ENCODE data around the gene CAVIN4.

The CAVIN4 gene

DNA sequence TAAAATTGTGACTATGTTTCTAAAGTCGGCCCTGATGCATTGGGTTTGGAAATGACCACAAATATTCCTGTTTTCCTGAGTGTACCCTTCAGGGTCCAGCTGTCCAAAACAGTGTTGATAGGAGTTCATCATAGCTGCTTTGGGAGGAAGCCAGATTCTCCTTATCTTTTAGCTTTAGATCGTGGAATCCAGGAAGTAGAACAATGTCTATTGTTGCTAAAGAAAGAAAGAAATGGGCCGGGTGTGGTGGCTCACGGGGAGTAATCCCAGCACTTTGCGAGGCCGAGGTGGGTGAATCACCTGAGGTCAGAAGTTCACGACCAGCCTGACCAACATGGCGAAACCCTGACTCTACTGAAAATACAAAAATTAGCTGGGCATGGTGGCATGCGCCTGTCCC, 9.5 kb downstream of the CAVIN4 start:
- in situ Hi-C loops (cut with HindIII; ENCODE audit: low sequenced_read_pairs), result loop anchor here (25.0 kb wide), 1 partner anchor 250 kb away; no protein-coding TSS in a partner anchor

DNA sequence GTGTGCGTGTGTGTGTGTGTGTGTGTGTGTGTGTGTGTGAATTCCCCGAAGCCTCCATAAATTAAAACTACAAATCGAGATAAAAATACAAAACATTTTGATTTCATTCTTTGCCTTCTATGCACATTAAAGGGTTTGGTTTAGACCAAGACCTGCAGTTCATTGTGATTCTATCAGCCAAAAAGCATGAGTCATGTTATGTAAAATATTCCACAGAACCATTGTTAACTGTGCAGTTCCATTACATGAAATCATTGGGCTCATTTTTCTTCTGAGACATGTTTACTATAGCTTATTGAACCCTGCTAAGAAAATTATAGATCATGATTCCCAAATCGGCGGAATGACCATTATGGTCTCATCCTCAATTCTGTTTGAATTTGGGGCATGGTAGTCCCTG, 11.7 kb downstream of the CAVIN4 start:
- in situ Hi-C loops (cut with HindIII; ENCODE audit: low sequenced_read_pairs), result loop anchor here (25.0 kb wide), 1 partner anchor 252 kb away; no protein-coding TSS in a partner anchor

DNA sequence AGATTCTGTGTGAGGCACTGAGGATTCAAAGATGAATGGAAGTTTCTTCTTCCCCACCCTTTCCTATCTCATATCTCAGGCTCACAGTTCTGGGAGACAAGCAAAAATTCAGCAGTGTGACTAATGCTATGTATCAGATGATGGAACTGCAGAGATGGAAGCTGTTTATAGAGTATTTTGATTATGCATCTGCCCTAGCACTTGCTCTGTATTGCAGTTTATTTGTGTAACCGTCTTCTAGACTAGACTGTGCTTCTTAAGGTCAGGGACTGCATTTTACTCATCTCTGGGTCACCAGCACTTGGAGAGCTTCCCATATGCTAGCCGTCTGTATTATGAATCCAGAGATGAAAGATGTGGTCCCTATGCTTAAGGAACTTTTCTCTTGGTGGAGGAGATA, 12.6 kb downstream of the CAVIN4 start:
- in situ Hi-C loops (cut with HindIII; ENCODE audit: low sequenced_read_pairs), result loop anchor here (25.0 kb wide), 1 partner anchor 253 kb away; no protein-coding TSS in a partner anchor

DNA sequence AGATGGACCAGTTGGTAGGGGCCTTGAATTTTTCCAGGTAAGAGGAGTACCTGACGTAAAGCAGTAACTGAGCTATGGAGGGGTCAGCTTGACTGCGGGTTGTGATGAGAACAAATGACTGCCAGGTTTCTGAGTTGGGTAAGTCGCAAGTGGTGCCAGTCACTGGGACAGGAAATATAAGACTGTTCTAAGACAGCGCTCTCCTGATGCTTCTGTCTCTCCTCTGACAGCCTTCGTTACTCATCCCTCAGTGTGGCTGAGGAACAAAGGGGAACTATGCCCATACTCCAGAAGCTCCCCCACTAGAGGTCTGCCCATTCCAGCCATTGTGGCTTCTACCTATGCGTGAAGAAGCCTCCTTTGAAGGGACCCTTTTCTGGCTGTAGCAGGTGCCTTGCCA, 13.3 kb downstream of the CAVIN4 start:
- in situ Hi-C loops (cut with HindIII; ENCODE audit: low sequenced_read_pairs), result loop anchor here (25.0 kb wide), 1 partner anchor 254 kb away; no protein-coding TSS in a partner anchor

DNA sequence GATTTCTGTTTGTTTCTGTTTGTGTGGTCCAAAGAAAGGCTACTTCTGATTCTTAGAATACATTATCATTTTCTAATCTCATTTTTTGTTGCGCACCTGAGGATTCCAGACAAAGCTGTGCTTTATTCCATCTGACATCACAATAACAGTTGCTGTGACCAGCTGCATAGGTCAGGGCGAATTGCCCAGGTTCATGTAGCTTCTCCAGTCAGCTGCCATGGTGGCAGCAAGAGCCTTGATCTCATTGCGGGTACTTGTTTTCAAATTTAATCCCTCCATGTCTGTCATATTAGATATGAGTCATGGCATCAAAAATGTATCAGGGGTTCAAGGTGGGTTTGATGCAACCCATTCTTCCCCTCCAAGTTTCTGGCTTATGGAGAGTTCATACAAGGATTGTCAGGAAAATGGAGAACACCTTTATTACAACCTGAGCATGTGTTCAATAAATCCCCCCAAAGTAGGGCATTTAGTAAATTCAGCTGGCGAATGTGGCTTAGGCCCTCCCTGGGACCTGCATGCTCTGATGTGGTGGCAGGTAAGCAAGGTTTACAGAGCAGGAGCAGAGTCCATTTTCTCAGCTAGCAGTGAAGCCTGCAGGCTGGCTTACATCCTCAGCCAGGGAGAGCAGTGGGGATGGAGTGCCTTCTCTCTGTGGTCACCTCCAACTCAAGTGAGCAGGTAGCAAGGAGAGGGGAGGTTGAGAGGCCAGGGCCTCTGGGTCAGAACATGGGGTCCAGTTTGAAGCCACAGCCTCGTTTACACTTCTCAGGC, 13.9 kb downstream of the CAVIN4 start:
- in situ Hi-C loops (cut with HindIII; ENCODE audit: low sequenced_read_pairs), result loop anchor here (25.0 kb wide), 1 partner anchor 255 kb away; no protein-coding TSS in a partner anchor

DNA sequence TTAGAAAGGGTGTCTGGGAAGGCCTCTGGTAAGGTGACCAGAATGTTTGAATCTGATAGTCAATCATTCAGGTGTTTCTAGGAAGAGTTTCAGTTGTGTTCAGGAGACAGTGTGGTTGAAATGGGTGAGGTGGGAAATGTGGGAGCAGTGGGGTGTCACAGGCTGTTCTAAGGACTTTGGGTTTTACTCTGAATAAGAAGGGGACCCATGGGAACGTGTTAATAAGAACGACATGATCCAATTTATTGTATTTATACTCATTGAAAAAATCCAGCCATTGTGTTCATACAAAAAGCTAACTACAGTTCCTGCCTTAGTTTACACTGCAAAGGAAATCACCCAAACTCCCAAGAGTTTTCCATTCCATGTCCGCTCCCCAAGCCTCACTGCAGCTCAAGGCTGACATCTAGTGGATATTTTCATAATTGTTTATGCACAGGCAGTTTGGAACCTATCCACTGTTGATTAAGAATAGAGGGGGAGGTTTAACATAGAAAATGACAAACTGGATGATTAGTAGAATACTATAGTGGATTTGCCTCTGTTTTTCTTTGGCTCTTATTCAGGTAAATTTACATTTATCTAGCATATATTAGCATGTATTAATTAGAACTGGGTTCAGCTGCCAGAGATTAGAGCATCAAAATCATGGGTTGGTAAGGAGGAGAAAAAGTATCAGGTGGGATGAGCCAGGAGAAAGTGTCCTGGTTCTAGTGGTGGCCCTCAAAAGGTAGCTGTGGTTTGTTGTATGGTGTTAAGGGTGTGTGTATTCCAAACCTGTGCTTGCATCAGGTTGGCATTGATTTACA, 17.7 kb downstream of the CAVIN4 start:
- in situ Hi-C loops (cut with HindIII; ENCODE audit: low sequenced_read_pairs), result loop anchor here (25.0 kb wide), 1 partner anchor 258 kb away; no protein-coding TSS in a partner anchor

DNA sequence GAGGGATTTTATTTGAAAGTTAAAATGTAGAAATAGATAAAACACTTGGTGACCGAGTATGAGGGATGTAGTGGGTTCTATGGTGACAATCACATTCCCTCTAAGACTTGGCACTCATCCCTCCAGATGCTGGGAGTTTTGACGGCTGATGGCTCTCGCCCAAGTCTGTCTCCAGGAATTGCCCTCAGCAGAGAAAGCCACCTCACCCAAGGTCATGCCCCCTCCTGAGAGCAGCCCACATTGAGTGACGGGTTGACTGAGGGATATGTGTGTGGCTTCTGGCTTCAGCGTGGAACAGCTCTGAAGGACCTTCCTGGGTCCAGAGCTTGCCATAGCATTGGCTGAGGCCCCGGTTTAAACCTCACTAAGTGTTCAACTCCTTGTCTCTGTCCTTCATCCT, 19.4 kb downstream of the CAVIN4 start:
- in situ Hi-C loops (cut with HindIII; ENCODE audit: low sequenced_read_pairs), result loop anchor here (25.0 kb wide), 1 partner anchor 260 kb away; no protein-coding TSS in a partner anchor

DNA sequence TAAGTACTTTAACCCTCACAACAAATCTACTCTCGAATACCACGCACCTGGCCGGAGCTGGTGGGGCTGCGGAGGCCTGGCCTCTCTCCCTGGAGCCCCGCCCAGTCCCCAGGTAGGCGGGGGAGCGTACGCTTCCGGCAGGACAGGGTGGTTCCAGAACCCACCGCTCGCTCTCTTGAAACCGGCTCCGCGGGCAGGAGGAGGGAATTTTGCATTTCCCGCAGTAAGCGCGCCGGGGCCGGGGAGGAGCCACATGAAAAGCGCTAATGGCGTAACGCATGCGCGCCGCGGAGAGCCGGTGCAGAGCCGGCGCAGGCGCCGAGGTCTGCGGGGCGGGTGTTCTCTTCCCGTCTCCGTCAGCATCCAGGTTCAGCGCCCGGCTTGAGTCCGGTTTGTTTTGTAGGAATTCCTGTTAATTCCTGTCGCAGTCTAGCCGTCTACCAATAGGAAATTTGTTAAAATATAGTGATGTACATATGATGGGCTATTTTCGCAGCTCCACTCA, 20.8 kb downstream of the CAVIN4 start:
- in situ Hi-C loops (cut with HindIII; ENCODE audit: low sequenced_read_pairs), result loop anchor here (25.0 kb wide), 1 partner anchor 261 kb away; no protein-coding TSS in a partner anchor

DNA sequence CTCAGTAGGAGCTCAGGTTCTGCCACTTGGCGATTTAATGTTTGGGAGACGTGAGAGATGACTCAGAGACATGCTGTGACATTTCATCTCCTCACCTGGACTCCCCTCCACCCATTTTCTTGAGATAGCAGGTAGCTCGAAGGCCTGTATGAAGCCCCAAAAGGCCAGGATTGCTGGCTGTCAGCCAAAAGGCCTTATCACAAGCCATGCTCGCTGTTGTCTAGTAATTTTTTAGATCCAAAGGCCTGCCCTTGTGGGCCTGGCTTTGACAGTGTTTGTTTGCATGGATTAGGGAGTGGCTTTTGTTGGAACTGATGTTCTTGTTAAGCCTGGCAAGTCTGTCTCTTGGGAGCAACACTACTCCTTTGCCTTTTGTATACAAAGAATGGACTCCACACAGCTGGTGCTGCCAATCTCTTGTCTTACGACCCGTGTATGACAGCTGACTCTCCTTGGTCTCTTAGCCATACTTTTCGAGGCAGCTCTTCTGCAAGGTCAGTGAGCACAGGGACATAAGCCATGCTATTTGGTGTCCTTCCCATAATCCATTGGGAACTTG, 22.7 kb downstream of the CAVIN4 start:
- in situ Hi-C loops (cut with HindIII; ENCODE audit: low sequenced_read_pairs), result loop anchor here (25.0 kb wide), 1 partner anchor 112 kb away; no protein-coding TSS in a partner anchor

DNA sequence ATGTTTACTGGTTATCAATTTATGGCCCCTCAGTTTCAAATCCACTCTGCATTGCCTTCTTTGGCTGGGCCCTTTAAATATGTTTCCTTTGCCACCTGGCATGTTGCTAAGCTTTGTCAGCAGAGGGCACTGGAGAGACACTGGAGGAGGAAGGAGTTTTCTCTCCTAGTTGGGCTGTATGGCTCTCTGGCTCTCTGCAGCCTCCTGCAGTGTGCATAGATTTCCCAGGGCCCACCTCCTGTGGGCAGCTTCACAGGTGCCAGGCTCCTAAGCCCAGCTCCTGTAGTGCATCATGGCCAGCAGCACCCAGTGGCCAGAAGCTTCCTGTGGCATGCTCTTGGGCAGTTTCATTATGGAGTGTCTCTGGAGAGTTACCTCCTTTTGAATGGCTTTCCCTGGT, 23.3 kb downstream of the CAVIN4 start:
- in situ Hi-C loops (cut with HindIII; ENCODE audit: low sequenced_read_pairs), result loop anchor here (25.0 kb wide), 1 partner anchor 111 kb away; no protein-coding TSS in a partner anchor

DNA sequence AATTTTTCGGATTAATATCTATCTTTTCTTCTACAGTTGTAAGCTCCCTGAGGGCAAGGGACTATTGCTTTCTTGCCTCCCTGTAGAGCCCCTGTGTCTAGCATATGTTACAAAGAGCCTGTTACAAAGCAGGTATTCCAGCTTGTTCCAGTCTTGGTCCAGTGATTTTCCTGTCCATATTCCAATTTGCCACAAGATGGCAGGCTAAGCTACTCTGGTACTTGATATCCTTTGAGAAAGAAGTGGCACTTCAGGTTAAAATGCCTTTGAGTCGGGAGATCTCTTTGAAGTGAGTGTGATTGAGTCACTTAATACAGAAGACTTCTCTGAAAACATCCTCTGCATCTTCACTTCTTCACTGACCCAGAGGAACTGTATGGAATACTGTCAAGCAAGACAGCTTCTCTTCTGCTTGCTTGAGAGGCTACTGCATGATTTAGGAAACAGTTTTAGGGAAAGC, 24.5 kb downstream of the CAVIN4 start:
- in situ Hi-C loops (cut with HindIII; ENCODE audit: low sequenced_read_pairs), result loop anchor here (25.0 kb wide), 1 partner anchor 110 kb away; no protein-coding TSS in a partner anchor

DNA sequence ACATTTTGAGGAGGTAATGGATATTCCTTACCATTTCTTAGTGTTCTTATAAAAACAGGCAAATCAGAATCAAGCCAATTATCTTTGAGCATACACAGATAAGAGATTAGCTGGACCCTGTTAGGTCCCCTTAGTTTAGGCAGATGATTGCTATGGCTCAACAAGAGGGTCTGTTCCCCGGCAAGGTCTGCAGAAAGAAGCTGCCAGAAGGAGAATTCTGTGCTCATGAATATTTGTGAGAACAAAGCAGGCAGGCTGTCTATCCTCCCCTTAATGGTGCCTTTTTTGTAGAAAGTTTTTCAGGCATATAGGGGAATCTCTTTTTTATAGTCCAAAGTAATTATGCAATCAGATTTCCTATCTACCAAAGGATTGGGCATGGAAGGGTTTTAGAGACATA, 27.5 kb downstream of the CAVIN4 start:
- in situ Hi-C loops (cut with HindIII; ENCODE audit: low sequenced_read_pairs), result loop anchor here (25.0 kb wide), 1 partner anchor 107 kb away; no protein-coding TSS in a partner anchor

DNA sequence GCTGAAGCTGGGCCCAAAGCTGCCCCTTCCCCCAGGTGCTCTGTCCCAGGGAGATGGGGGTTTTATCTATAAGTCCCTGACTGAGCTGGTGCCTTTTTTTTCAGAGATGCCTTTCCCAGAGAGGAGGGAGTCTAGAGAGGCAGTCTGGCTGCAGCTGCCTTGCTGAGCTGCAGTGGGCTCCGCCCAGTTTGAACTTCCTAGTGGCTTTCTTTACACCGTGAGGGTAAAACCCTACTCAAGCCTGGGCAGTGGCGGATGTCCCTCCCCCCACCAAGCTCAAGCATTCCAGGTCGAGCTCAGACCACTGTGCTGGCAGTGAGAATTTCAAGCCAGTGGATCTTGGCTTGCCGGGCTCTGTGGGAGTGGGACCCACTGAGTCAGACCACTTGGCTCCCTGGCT, 41.3 kb downstream of the CAVIN4 start:
- in situ Hi-C loops (cut with HindIII; ENCODE audit: low sequenced_read_pairs), result loop anchor here (25.0 kb wide), 1 partner anchor 93 kb away; no protein-coding TSS in a partner anchor

DNA sequence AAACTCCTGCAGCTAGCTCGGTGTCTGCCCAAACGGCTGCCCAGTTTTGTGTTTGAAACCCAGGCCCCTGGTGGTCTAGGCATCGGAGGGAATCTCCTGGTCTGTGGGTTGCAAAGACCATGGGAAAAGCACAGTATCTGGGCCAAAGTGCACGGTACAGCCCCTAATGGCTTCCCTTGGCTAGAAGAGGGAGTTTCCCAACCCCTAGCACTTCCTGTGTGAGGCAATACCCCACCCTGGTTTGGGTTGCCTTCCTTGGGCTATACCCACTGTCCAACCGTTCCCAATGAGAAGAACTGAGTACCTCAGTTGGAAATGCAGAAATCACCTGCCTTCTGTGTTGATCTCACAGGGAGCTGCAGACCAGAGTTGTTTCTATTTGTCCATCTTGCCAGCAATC, 41.8 kb downstream of the CAVIN4 start:
- in situ Hi-C loops (cut with HindIII; ENCODE audit: low sequenced_read_pairs), result loop anchor here (25.0 kb wide), 1 partner anchor 93 kb away; no protein-coding TSS in a partner anchor

DNA sequence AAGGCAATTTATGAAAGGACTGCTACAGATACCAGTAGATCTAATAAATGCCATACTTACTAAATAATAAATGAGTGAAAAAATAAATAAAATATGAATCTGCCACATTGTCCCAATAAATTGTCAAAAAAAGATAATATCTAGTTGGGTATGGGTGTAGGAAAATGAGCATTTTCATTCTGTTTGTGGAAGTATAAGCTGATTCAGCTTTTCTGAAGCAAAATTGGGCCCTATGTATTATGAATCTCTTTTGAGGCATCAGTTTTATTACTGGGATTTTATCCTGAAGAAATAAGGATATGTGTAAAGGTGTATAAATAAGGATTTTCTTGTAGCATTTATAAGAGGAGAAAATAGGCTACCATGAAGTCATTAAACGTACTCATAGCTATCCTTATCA, 46.1 kb downstream of the CAVIN4 start:
- in situ Hi-C loops (cut with HindIII; ENCODE audit: low sequenced_read_pairs), result loop anchor here (25.0 kb wide), 1 partner anchor 88 kb away; no protein-coding TSS in a partner anchor

DNA sequence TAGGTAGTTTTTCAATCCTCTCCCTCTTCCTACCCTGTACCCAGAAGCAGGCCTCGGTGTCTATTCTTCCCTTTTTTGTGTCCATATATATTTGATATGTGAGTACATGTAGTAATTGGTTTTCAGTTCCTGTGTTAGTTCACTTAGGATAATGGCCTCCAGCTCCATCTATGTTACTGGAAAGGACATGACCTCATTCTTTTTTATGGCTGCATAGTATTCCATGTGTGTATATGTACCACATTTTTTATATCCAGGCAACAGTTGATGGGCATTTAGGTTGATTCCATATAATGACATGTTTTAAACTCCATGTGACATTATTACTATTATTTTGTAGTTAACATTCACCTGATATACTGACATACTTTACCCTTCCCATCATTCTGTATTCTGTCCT, 49.1 kb downstream of the CAVIN4 start:
- in situ Hi-C loops (cut with HindIII; ENCODE audit: low sequenced_read_pairs), result no loop called here

DNA sequence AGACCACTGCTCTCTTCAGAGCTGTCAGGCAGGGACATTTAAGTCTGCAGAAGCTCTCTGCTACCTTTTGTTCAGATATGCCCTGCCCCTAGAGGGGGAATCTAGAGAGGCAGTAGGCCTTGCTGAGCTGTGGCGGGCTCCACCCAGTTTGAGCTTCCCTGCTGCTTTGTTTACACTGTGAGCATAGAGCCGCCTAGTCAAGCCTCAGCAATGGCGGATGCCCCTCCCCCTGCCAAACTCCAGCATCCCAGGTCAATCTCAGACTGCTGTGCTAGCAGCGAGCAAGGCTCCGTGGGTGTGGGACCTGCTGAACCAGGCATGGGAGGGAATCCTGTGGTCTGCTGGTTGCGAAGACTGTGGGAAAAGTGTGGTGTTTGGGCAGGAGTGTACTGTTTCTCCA, 59.9 kb downstream of the CAVIN4 start:
- in situ Hi-C loops (cut with HindIII; ENCODE audit: low sequenced_read_pairs), result no loop called here
